ENCODE results near the gene OPCML.

The OPCML gene

GRCh38 chr11:133082841-133083488 is 449.3 kb downstream of the OPCML start:
- in situ Hi-C loops (cut with MboI; ENCODE audit: low sequenced_read_pairs), result no loop called here

GRCh38 chr11:133082453-133082781 is 449.9 kb downstream of the OPCML start:
- in situ Hi-C loops (cut with MboI; ENCODE audit: low sequenced_read_pairs), result no loop called here

DNA sequence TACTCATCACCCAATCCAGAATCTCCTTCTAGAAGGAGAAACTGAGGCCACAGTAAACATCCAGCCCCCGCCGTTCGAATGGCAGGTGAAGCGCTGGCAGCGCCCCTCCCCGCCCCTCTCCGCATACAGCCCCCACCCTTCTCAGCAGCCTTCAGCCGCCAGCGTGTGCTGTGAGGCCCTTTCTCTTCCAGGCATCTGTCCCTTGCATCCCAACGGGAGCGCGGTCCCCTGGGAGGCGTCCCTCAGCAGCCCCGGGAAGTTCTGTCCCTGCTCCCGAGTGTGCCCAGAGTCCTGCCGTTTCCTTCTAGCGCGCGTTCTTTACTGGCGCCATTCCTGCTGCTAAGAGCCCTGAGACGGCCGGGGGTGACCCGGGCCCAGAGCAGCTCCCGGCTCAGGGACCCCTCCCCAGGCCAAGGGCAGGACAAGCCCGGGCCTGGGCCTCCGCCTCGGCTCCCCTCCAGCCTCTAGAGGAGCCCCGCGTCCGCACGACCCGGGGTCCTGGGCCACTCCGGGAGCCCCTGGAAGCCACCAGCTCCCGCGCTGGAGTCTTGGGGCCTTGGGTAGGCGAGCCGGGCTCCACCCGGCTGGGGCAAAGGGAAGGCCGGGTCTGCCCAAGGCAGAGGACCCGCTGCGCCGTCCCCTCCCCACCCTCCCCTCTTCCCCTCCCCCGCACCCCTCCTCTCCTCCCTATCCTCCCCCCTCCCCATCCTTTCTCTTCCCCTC is 450.4 kb downstream of the OPCML start:
- in situ Hi-C loops (cut with MboI; ENCODE audit: low sequenced_read_pairs), result no loop called here

GRCh38 chr11:133081020-133081419 is 451.3 kb downstream of the OPCML start:
- in situ Hi-C loops (cut with MboI; ENCODE audit: low sequenced_read_pairs), result no loop called here

DNA sequence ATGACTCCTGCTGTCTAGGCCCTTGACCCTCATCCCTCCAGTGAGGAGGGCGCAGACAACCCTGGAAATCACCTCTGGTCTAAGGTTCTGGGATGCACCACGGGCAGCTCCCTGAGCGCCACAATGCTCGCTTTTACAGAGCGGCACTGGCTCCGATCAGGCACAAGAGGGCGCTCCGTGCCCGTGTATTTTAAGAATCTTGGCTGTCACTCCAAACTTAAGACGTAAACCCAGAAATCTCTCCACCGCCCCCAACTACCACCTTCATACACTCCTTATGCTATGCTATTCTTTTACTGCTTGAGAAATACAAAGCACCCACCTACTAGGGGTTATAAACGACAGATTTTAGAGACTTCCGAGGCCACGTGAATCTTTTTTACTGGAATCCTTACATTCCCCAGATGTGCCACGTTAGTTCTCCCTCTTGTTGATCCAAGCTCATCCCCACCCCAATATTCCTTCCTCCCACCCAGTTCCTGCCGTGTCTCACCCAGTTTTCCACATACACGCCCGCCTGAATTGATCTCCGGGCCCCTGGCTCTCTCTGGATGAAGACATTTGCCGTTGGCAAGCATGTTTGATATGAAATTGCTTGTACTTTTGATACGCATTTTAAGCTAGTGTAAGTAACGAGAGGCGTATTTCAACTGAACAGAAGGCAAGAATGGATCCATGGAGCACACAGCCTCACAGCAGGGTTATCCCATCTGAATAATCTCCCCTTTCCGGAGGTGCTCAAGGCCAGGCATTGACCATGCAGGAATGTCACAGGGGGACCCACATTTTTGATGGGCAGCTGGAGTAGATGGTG is 453.5 kb downstream of the OPCML start:
- in situ Hi-C loops (cut with MboI; ENCODE audit: low sequenced_read_pairs), result no loop called here

- in situ Hi-C loops (cut with MboI; ENCODE audit: low sequenced_read_pairs), result no loop called here
Observed at GRCh38 chr11:133078012-133078411, 454.3 kb downstream of the OPCML start.

GRCh38 chr11:133075351-133075750 is 456.9 kb downstream of the OPCML start:
- in situ Hi-C loops (cut with MboI; ENCODE audit: low sequenced_read_pairs), result no loop called here

GRCh38 chr11:133072858-133073582 is 459.3 kb downstream of the OPCML start:
- in situ Hi-C loops (cut with MboI; ENCODE audit: low sequenced_read_pairs), result no loop called here

DNA sequence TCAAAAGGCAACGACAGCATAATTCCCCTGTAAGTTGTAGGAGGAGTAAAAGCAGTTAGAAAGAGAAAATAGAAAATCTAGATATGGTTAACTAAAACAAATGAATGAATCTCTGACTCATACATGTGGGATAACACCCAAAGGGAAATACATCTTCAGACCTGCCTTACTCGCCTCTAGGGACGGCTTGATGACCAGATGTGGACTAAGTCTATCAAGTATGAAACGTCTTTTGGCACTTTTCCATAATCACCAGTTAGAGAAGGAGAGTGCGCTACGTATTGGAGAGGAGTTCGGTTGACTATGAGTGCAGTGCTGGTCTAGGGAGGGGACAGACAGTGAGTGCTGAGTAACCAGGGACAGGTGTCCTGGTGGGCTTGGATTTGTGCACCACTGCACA is 459.9 kb downstream of the OPCML start:
- in situ Hi-C loops (cut with MboI; ENCODE audit: low sequenced_read_pairs), result no loop called here

DNA sequence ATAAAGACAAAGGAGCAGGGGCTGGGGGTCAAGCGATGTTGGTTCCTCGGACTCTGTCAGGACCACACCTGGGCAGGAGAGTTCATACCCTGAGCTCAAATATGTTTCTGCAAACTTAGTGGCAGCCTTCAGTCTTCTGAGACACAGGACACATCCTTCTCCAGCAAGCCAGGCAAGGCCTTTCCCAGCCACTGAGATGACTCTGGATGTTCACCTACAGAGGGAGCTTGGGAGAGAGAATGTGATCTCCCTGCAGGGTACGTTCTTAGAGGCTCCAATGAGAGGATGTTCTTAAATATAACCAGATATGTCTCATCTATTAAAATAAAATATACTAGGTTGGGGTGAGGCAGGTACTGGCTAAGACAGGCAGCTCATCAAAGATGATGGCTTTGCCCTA is 461.5 kb downstream of the OPCML start:
- in situ Hi-C loops (cut with MboI; ENCODE audit: low sequenced_read_pairs), result no loop called here

DNA sequence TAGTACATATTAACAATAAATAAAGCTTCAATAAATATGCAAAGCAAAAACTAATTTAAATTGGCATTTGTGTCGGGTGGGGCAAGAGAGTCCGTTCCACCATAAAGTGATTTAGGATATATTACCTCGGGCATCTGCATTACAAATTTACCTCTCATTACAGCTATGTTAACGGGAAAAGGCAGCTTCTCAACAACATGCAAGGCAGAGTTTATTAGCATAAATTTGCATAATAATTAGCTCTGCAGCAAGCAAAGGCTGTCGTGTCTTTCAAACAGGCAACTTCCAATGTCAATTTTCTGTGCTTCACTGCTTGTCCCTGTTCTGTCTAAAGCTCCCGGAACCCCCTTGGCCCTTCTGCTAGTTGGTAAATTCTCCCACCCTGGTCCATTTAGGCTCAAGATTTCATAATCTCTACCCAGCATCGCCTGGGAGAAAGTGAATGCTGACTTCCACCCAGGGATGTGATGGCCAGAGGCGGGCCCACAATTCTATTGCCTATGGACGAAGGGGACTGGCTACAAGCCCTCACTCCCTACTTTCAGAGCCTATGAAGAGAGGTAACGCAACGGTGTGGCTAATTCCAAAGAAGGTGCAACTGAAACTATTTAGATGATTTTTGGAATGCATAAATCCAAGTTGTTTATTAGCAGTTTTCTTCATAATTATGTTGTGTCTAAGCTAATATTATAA is 462.1 kb downstream of the OPCML start:
- in situ Hi-C loops (cut with MboI; ENCODE audit: low sequenced_read_pairs), result no loop called here

GRCh38 chr11:133065847-133066485 is 466.3 kb downstream of the OPCML start:
- in situ Hi-C loops (cut with MboI; ENCODE audit: low sequenced_read_pairs), result no loop called here

GRCh38 chr11:133064961-133065360 is 467.3 kb downstream of the OPCML start:
- in situ Hi-C loops (cut with MboI; ENCODE audit: low sequenced_read_pairs), result no loop called here

GRCh38 chr11:133064152-133064877 is 468.0 kb downstream of the OPCML start:
- in situ Hi-C loops (cut with MboI; ENCODE audit: low sequenced_read_pairs), result no loop called here

GRCh38 chr11:133058501-133058900 is 473.8 kb downstream of the OPCML start:
- in situ Hi-C loops (cut with MboI; ENCODE audit: low sequenced_read_pairs), result no loop called here

DNA sequence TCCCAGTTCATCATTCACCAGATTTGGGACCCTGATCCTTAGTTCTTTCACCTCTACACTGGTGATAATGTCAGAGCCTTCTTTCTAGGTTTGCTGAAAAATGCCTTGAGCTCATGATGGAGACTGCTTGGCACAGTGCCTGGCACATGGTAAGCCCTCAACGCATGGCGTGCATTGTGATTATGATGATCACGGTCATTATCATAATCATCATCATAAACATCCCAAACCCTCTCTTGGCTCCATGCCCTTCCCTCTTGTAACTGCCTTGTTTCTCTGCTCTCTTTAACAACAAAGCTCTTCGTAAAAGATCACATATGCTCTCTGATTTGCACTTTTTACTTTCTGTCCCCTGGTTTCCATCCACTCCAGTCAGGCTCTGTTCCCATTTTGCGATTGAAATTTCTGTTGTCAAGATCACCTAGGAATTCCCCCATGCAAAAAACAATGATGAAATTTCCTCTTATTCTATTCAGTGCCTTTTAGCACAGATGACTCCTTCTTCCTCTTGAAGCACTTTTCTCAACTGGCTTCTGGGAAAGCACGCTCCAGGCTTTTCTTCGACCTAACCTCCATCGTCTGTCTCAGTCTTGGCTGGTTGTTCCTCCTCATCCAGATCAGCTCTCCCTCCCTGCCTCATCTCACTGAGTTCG is 479.1 kb downstream of the OPCML start:
- in situ Hi-C loops (cut with MboI; ENCODE audit: low sequenced_read_pairs), result no loop called here

GRCh38 chr11:133052537-133052936 is 479.8 kb downstream of the OPCML start:
- in situ Hi-C loops (cut with MboI; ENCODE audit: low sequenced_read_pairs), result no loop called here

- in situ Hi-C loops (cut with MboI; ENCODE audit: low sequenced_read_pairs), result no loop called here
Observed at GRCh38 chr11:133049244-133050019, 482.9 kb downstream of the OPCML start.
